NCI-H82 treated with DMSO at 0.1 percent for 48 hours (cell line): ENCODE results near the gene FGG.

ENCODE experiments used
- DNase-seq: peaks from one replicate; lab custom pipeline; 2025; ENCODE audit not compliant: unreplicated experiment; lab: John Stamatoyannopoulos, UW

FGG gene

DNA sequence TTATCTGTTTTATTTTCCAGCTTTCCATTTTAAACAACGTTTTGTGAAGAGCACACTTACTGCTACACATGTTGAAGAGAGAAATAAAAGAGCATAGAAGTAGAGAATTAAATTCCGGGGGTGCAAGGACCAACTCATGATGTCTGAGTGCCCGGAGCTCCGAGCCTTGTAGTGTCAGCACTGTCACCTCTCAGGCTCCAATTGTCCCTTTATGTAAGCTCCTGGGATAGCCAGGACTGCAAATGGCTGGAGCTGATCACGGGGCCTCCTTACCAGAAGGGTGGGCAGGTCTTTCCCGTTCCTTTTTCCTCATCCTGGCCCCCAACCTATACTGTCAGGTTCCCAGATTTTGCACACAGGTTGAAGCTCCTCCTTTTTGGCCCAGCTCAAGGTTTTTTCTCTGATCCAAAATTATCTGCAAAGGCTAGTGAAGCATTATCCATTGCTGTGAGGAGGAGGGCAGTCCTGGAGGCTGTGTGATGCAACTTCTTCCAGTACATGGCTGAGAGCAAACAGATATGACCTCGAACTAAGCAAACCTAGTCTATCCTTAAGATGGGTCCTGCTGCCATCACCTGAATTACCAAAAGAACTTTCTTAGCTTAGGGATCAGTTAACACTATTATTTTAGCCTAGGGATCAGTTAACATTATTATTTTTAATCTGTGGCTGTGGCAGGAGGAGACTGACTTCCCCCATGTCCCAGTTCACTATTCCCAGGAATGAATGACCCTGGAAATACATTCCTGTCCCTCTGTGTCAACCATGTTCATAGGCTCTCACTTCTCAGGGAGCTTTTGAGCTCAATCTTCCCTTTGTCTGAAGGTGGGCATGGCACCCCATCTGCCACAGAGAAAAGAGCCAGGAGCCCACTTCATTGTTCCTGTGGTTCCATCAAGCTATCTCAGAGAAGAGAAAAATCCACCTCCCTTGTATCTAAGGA is at the start of gene FGG:
Gene FGG (minus strand): TSS at position 185 of the 943 bp plus-strand sequence. CDS start 47 bp downstream, at position 138.
- no peak for DNase-seq

DNA sequence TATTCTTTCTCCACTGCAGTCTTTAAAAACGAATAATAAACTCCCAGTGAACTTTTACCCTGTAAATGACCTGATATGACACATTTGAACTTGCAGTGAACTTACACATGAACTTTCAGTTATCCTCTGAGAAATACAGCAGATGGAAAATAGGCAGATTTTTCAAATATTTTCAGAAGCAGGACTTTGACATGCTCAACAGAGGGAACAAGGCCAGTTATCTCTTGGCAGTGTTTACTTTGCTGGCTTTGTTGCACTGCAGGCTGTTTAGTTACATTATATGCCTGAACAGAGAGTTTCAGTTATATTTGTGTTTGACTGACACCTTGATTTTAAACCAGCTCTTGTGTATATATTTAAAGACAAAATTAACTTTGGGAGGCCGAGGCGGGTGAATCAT is 47.6 kb upstream of the FGG start:
- no peak for DNase-seq

DNA sequence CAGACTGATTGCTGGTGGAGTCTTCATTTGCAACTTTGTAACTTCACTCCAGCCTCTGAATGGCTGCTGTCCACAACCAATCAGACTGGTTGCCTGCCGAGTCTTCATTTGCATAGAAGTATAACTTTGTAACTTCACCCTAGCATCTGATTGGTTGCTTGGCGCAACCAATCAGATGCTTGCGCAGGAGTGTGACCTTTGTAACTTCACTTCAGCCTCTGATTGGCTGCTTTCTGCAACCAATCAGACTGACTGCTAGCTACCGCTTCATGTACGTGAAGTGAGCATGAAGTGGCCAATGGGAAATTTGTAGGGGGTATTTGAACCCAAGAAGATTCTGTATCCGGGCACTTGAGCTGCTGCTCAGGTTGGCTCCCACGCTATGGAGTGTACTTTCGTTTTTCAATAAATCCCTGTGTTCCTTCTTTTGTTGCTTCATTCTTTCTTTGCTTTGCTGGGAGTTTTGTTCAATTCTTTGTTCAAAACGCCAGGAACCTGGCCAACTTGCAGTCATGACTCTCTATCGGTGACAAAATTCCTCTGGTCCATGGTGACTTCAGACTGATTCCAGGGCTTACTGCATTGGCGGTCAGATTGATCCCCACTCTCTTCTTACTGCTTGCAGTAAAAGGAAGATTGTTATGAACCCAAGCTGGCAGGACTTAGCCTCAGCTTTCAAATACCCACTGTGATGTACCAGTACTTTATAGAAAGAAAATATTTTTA is 46.4 kb upstream of the FGG start:
- no peak for DNase-seq

DNA sequence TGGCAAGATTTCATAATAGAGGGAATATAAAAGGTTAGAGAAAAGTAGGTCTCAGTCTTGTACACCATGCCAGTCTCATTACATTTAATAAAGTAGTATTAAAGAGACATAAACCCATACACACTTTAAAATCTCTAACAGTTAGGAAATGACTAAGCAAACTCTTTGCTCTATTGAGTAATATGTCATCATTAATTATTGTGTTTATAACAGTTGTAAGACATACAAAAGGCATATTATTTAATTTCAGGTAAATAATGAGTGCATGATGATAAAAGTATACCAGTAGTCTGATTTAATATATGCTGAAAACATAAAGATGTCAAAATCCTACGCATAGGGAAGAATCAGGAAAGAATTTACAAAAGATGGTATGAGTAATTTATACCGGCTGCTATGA is 31.0 kb upstream of the FGG start:
- no peak for DNase-seq

GRCh38 chr4:154642373-154643009 is 30.0 kb upstream of the FGG start:
- no peak for DNase-seq

DNA sequence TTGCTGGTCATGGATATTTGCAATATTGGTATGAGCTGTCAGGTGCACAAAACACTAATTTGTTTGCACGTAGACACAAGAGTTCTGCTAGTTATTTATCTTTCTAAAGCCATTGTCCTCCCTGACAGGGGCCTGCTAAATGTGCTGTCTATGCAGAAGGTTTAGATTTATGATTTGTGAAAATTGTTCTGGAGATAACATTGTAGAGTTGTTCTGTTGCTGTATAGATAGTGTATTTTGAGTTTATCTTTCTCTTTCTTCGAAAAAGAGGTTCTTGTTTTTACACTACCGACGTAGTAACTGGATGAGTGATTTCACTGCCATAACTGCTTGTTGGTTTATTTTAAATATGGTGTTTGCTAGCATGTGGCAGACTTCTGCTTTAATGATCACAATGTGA is 28.5 kb upstream of the FGG start:
- no peak for DNase-seq

GRCh38 chr4:154634058-154634457 is 21.6 kb upstream of the FGG start:
- no peak for DNase-seq

DNA sequence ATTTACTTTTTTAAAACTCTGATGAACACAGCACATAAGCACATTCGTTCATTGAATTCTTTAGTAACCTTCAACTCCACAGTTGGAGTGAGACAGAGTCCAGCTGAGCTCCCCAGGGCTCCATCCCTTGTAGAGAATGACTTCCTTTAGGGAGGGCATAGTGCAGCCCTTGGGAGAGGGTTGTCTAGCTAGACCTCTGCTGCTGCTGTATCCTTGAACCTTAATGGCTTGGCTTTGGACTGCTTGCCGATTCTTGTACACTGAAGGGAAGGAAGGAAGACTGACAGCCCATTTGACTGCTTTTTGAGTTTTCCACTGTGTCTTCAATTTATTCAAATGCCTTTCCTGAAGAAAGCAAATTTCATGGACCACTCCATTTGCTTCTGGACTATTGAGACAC is 19.4 kb upstream of the FGG start:
- no peak for DNase-seq

GRCh38 chr4:154630324-154630723 is 17.9 kb upstream of the FGG start:
- DNase-seq: no peak

- no peak for DNase-seq
Measured at GRCh38 chr4:154626793-154627484, 14.5 kb upstream of the FGG start.

DNA sequence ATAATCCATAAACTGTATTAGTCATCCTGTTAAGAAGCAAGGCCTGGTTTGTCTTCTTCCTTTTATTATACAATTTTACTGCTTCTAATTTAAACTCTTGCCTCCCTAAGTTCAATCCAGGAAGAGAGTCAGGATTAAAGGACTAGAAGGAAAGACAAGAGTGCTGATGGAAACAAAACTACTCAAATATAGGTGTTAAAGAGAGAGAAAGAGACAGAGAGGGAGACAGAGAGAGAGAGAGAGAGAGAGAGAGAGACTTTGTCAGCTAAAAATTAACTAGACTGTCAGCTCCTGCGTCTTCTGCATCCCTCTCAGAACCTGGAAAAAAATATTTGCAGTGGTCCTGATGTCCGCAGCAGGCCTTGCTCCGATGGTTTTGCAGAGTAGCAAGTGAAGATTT is 13.5 kb upstream of the FGG start:
- no peak for DNase-seq

GRCh38 chr4:154623995-154624394 is 11.5 kb upstream of the FGG start:
- no peak for DNase-seq

DNA sequence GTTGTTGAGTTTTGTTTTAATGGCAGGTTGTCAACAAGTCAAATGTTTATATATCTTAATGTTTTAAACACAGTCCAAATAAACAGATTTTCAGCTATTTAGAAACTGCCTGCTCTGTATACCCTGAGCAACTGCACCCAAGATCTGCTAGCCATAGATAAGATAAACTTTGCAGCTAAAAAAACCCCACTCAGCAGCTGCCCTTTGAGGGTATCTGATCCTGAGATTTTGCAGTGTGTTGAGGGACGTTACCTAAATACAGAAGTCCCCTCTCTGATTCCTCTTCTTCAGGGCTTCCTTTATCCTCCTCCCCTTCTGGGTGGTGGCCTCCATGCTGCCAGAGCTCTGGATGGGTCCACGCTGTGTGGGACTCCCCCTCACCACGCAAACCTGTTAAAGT is 11.0 kb upstream of the FGG start:
- DNase-seq: no peak

- no peak for DNase-seq
Measured at GRCh38 chr4:154622598-154622997, 10.1 kb upstream of the FGG start.

- no peak for DNase-seq
Measured at GRCh38 chr4:154620111-154620510, 7.7 kb upstream of the FGG start.

DNA sequence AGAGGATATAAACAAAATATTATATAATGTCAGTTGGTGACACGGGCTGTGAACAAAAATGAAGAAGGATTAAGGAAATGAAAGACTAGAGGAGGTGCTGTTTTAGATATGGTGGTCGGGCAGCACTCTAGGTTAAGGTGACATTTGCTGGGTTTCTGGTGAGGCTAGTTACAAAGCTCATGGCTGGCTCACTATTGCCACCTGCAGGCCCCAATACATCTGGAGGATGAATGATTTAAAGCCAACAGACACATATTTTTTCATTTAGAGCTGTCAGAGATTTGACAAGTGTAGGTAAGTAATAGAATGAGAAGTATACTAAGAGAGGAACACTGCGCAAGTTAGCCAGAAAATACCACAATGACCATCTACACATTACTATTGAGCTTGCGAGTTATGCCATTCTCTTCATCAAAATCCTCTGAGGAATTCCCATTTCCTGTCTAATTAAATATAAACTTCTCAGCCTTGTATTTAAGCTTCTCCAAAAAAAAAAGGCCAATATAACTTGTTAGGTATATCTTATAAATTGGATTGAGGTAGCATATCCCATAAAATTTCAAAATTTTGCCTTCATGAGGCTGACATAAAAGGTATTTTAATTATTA is 6.4 kb upstream of the FGG start:
- DNase-seq: no peak

GRCh38 chr4:154617820-154618317 is 5.4 kb upstream of the FGG start:
- no peak for DNase-seq

DNA sequence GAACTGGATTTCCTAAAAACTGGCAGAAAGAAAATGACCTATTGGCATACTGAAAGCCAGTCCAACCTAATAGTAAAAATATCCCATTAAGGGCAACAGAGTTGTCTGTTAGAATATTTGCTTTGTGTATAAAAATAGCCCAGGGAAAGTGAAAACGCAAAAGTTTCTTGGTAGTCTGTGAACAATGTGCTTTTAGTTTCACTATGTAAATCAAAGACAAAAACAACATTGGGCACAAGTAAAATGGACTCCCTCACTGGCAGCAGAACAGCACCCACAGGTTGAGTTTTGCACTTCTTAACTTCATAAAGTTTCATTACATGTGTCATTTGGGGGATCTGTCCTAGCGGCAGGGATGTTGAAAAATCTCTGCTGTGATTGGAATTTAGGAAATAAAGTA is 4.3 kb upstream of the FGG start:
- DNase-seq: no peak

DNA sequence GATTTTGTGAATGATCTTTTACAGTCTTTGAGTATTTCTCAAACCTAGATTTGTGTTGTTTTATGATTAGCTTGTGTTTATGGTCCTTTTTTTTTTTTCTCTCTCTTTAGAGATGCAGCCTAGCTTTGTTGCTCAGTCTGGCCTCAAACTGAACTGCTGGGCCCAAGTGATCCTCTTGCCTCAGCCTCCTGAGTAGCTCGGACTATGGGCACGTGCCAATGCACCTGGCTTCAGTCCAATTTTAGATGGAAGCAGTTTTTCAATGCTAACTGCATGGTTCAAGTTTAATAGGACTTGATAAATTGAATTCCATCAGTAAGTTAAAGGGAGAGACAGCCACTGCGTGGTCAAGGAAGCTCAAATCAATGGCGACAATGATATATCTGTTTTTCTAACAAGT is 3.8 kb upstream of the FGG start:
- DNase-seq: no peak

DNA sequence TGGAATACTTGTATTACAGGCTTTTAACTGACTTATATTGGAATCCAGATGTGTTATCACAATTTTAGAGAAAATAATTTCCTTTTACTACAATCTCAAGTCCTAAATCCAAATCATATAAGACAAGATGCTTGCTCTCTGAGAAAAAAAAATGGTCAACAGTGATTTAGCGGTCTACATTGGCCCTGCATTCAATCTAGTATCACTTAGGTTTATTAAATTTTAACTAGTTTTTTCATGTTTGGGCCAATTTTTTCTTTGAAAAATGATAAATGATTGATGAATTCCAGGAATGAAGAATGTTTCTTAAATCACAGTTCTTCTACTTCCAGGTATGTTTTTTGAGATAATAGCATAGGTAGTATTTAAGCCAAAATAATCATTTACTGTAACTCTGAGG is 2.8 kb upstream of the FGG start:
- no peak for DNase-seq

GRCh38 chr4:154614306-154614705 is 1.9 kb upstream of the FGG start:
- no peak for DNase-seq
